Skeletal muscle satellite cell (primary cell): ENCODE data around the gene RCAN2.

ENCODE experiments used
- H3K27me3 ChIP-seq: 2 replicates; pipeline ENCODE4 v1.7.0; 2013; ENCODE audit warnings: low read length; ENCODE audit not compliant: control insufficient read depth, insufficient read depth
- H3K36me3 ChIP-seq: 2 replicates; pipeline ENCODE4 v1.7.0; 2013; ENCODE audit warnings: mild to moderate bottlenecking, control low read depth, low read length; ENCODE audit not compliant: insufficient read depth
- H3K4me1 ChIP-seq: 2 replicates; pipeline ENCODE4 v1.7.0; 2013; ENCODE audit warnings: low read length; ENCODE audit not compliant: control insufficient read depth, insufficient read depth
- H3K4me2 ChIP-seq: 2 replicates; pipeline ENCODE4 v1.7.0; 2013; ENCODE audit warnings: mild to moderate bottlenecking, low read length
- H3K4me3 ChIP-seq: 2 replicates; pipeline ENCODE4 v1.7.0; 2013; ENCODE audit warnings: low read length
- H3K9ac ChIP-seq: 2 replicates; pipeline ENCODE4 v1.7.0; 2013; ENCODE audit warnings: mild to moderate bottlenecking, low read depth, low read length, moderate library complexity
- H3K9me3 ChIP-seq: replicated peaks from 2 replicates; pipeline ENCODE4 v1.7.0; 2013; ENCODE audit warnings: mild to moderate bottlenecking, control low read depth, low read length

The RCAN2 gene

GRCh38 chr6:46296586-46296985 is 194.7 kb downstream of the RCAN2 start:
- Histone ChIP-seq H3K36me3 (no peaks in the 10 kb centered on the region), H3K4me1 (peaks cover 3% of the 10 kb centered on the region), H3K9me3 (no peaks in the 10 kb centered on the region), H3K9ac (no peak overlapping the region), H3K4me2 (no peak overlapping the region), H3K4me3 (no peak overlapping the region), H3K27me3 (no peaks in the 10 kb centered on the region)

- no peak overlapping the region for H3K9ac ChIP-seq
- no peaks in the 10 kb centered on the region for H3K9me3 ChIP-seq
- H3K36me3 ChIP-seq = no peaks in the 10 kb centered on the region
- H3K4me3 ChIP-seq = no peak overlapping the region
- no peak overlapping the region for H3K4me2 ChIP-seq
- H3K27me3 ChIP-seq = no peaks in the 10 kb centered on the region
- peaks cover 3% of the 10 kb centered on the region for H3K4me1 ChIP-seq
These were observed 197.5 kb downstream of the RCAN2 start for GRCh38 chr6:46293641-46294316.

- peaks cover 3% of the 10 kb centered on the region for H3K4me1 ChIP-seq
- no peak overlapping the region for H3K9ac ChIP-seq
- H3K4me2 ChIP-seq = no peak overlapping the region
- H3K27me3 ChIP-seq = no peaks in the 10 kb centered on the region
- no peaks in the 10 kb centered on the region for H3K9me3 ChIP-seq
- H3K4me3 ChIP-seq = no peak overlapping the region
- no peaks in the 10 kb centered on the region for H3K36me3 ChIP-seq
These were observed 199.4 kb downstream of the RCAN2 start for GRCh38 chr6:46291880-46292279.

- Histone ChIP-seq H3K36me3 (no peaks in the 10 kb centered on the region), H3K9me3 (no peaks in the 10 kb centered on the region), H3K27me3 (no peaks in the 10 kb centered on the region), H3K4me3 (no peak overlapping the region), H3K4me1 (no peaks in the 10 kb centered on the region), H3K4me2 (no peak overlapping the region), H3K9ac (no peak overlapping the region)
These were observed 200.0 kb downstream of the RCAN2 start for GRCh38 chr6:46291275-46291633.

- no peaks in the 10 kb centered on the region for H3K9me3 ChIP-seq
- H3K4me1 ChIP-seq = no peaks in the 10 kb centered on the region
- no peaks in the 10 kb centered on the region for H3K27me3 ChIP-seq
- H3K4me2 ChIP-seq = no peak overlapping the region
- H3K4me3 ChIP-seq = no peak overlapping the region
- no peak overlapping the region for H3K9ac ChIP-seq
- no peaks in the 10 kb centered on the region for H3K36me3 ChIP-seq
These were observed 200.6 kb downstream of the RCAN2 start for GRCh38 chr6:46290421-46291274.

DNA sequence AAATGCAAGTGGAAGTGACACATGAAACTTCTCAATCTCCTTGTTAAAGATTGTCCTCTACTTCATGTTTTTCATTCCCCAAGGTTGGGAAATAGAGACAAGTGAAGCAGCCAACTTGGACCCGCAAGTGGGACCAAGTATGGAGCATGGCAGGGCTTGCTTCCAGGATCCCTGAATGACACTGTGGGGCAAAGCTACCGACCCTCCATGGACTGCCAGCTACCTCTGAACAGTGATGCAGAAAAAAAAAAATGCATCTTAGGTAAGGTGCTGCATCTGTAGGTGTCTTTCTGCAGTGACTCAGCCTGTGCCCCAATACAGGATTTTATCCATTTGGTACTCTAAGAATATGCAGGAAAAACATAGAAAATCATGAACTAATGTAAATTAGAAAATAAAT is 201.4 kb downstream of the RCAN2 start:
- Histone ChIP-seq H3K9me3 (no peaks in the 10 kb centered on the region), H3K4me1 (no peaks in the 10 kb centered on the region), H3K9ac (no peak overlapping the region)

DNA sequence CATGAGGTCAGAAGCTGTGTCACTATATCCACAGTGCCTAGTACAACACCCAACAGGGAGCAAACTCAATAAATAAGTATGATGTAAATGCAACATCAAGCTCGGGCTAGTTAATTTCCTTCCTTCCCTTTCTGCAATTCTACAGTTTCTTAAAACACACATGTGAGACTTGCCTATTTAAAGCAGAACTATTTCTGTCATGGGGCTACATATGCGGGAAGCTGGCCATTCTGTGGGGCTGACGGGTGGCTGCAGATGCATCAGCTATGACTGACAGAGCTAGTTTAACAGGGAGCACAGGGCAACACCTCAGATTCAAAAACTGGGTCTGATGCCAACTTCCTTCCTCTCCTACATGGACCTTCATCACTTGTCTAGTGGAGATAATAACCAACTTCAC is 202.4 kb downstream of the RCAN2 start:
- H3K4me3 ChIP-seq = no peak overlapping the region
- H3K4me1 ChIP-seq = no peaks in the 10 kb centered on the region
- no peaks in the 10 kb centered on the region for H3K9me3 ChIP-seq
- no peaks in the 10 kb centered on the region for H3K36me3 ChIP-seq
- H3K27me3 ChIP-seq = no peaks in the 10 kb centered on the region
- H3K4me2 ChIP-seq = no peak overlapping the region
- H3K9ac ChIP-seq = no peak overlapping the region

More for the DNA sequence above, 201.4 kb downstream of the RCAN2 start:
- H3K27me3 ChIP-seq = no peaks in the 10 kb centered on the region
- no peaks in the 10 kb centered on the region for H3K36me3 ChIP-seq
- H3K4me3 ChIP-seq = no peak overlapping the region
- no peak overlapping the region for H3K4me2 ChIP-seq

GRCh38 chr6:46287681-46288080 is 203.6 kb downstream of the RCAN2 start:
- H3K9ac ChIP-seq = no peak overlapping the region
- H3K27me3 ChIP-seq = no peaks in the 10 kb centered on the region
- no peaks in the 10 kb centered on the region for H3K4me1 ChIP-seq
- no peaks in the 10 kb centered on the region for H3K9me3 ChIP-seq
- no peak overlapping the region for H3K4me2 ChIP-seq
- no peak overlapping the region for H3K4me3 ChIP-seq
- H3K36me3 ChIP-seq = no peaks in the 10 kb centered on the region

DNA sequence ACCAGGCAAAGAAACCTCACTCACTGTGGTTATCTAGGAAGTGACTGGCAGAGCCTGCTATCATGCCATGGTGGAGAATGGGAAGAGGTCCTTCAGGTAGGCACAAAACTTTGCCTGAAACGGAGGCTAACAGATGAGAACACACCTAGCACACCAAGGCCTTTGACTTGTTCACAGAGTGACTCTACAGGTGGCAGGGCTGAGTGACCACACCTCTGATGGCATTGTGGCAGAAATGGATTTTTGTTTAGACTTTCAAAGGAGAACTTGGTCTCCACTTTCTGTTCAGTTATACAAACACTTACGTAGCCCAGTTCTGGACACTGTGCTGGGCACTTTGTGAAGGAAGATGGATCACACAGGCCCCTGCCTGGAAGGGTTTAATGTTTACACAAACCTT is 204.2 kb downstream of the RCAN2 start:
- H3K9ac ChIP-seq = no peak overlapping the region
- H3K4me3 ChIP-seq = no peak overlapping the region
- H3K36me3 ChIP-seq = no peaks in the 10 kb centered on the region
- H3K9me3 ChIP-seq = no peaks in the 10 kb centered on the region
- H3K4me2 ChIP-seq = no peak overlapping the region
- no peaks in the 10 kb centered on the region for H3K27me3 ChIP-seq
- H3K4me1 ChIP-seq = no peaks in the 10 kb centered on the region

- H3K9ac ChIP-seq = no peak overlapping the region
- H3K9me3 ChIP-seq = no peaks in the 10 kb centered on the region
- H3K36me3 ChIP-seq = no peaks in the 10 kb centered on the region
- no peaks in the 10 kb centered on the region for H3K27me3 ChIP-seq
- H3K4me2 ChIP-seq = no peak overlapping the region
- peaks cover 12% of the 10 kb centered on the region for H3K4me1 ChIP-seq
- H3K4me3 ChIP-seq = no peak overlapping the region
These were observed 206.8 kb downstream of the RCAN2 start for GRCh38 chr6:46284475-46284874.

GRCh38 chr6:46281110-46281509 is 210.1 kb downstream of the RCAN2 start:
- Histone ChIP-seq H3K27me3 (no peaks in the 10 kb centered on the region), H3K4me1 (peaks cover 12% of the 10 kb centered on the region), H3K9me3 (no peaks in the 10 kb centered on the region)

GRCh38 chr6:46279874-46280273 is 211.4 kb downstream of the RCAN2 start:
- Histone ChIP-seq H3K9me3 (no peaks in the 10 kb centered on the region), H3K4me1 (peaks cover 12% of the 10 kb centered on the region), H3K4me2 (no peak overlapping the region), H3K9ac (no peak overlapping the region), H3K36me3 (no peaks in the 10 kb centered on the region), H3K4me3 (no peak overlapping the region), H3K27me3 (no peaks in the 10 kb centered on the region)

More at GRCh38 chr6:46281110-46281509, 210.1 kb downstream of the RCAN2 start:
- Histone ChIP-seq H3K36me3 (no peaks in the 10 kb centered on the region), H3K9ac (no peak overlapping the region), H3K4me3 (no peak overlapping the region), H3K4me2 (no peak overlapping the region)
